SK-N-SH treated with all-trans-retinoic acid at 6 μM for 48 hours (cell line): ENCODE data around the gene BATF.

Experiments
- ATAC-seq: fragments of 200-7000 bp; cut with Tn5 transposase; 3 replicates; pipeline ENCODE4 v1.9.1; 2020; ENCODE audit warnings: mild to moderate bottlenecking, moderate library complexity
- ARNTL ChIP-seq: fragments of 450-650 bp; formaldehyde crosslinking; IDR thresholded peaks from 2 replicates; pipeline ENCODE4 v1.5.0; 2020; ENCODE audit warnings: low read depth, mild to moderate bottlenecking, moderate library complexity, borderline replicate concordance
- BACH2 ChIP-seq: fragments of 250-450 bp; sonication (Bioruptor Pico); IDR thresholded peaks from 2 replicates; pipeline ENCODE4 v1.9.0; 2021; ENCODE audit warnings: mild to moderate bottlenecking, borderline replicate concordance
- ESRRG ChIP-seq: fragments of 250-450 bp; sonication (Bioruptor Pico); IDR thresholded peaks from 2 replicates; pipeline ENCODE4 v1.6.1; 2021; ENCODE audit warnings: mild to moderate bottlenecking
- GLIS3 ChIP-seq: fragments of 250-450 bp; sonication (Bioruptor Pico); IDR thresholded peaks from 2 replicates; pipeline ENCODE4 v1.5.0; 2020; ENCODE audit warnings: mild to moderate bottlenecking, moderate library complexity
- ISL1 ChIP-seq: fragments of 250-450 bp; sonication (Bioruptor Pico); IDR thresholded peaks from 2 replicates; pipeline ENCODE4 v2.1.2; 2022; ENCODE audit warnings: mild to moderate bottlenecking, moderate library complexity
- OSR1 ChIP-seq: fragments of 250-450 bp; sonication (Bioruptor Pico); IDR thresholded peaks from 2 replicates; pipeline ENCODE4 v1.8.0; 2022; ENCODE audit warnings: moderate library complexity, mild to moderate bottlenecking, inconsistent platforms
- PPARA ChIP-seq: fragments of 250-450 bp; sonication (Bioruptor Pico); IDR thresholded peaks from 2 replicates; pipeline ENCODE4 v1.5.0; 2020; ENCODE audit warnings: mild to moderate bottlenecking, borderline replicate concordance
- RARB ChIP-seq: fragments of 250-450 bp; sonication (Bioruptor Pico); IDR thresholded peaks from 2 replicates; pipeline ENCODE4 v1.8.0; 2021; ENCODE audit warnings: mild to moderate bottlenecking, moderate library complexity
- TOX ChIP-seq: fragments of 250-450 bp; sonication (Bioruptor Pico); IDR thresholded peaks from 2 replicates; pipeline ENCODE4 v1.8.0; 2021; ENCODE audit warnings: mild to moderate bottlenecking, moderate library complexity, borderline replicate concordance
- ZC3H10 ChIP-seq: fragments of 250-450 bp; sonication (Bioruptor Pico); IDR thresholded peaks from 2 replicates; pipeline ENCODE4 v1.5.1; 2021; ENCODE audit warnings: mild to moderate bottlenecking, moderate library complexity
- ZFP3 ChIP-seq: fragments of 250-450 bp; sonication (Bioruptor Pico); IDR thresholded peaks from 2 replicates; pipeline ENCODE4 v1.5.0; 2020; ENCODE audit warnings: mild to moderate bottlenecking, moderate library complexity
- ZFP30 ChIP-seq: fragments of 450-650 bp; formaldehyde crosslinking; IDR thresholded peaks from 2 replicates; pipeline ENCODE4 v1.5.0; 2022; ENCODE audit warnings: mild to moderate bottlenecking, moderate library complexity
- ZNF565 ChIP-seq: fragments of 450-650 bp; formaldehyde crosslinking; conservative IDR thresholded peaks from 2 replicates; pipeline ENCODE4 v1.5.0; 2020; ENCODE audit warnings: low read depth, mild to moderate bottlenecking, moderate library complexity
- ZNF70 ChIP-seq: fragments of 450-650 bp; formaldehyde crosslinking; IDR thresholded peaks from 2 replicates; pipeline ENCODE4 v1.5.0; 2020; ENCODE audit warnings: mild to moderate bottlenecking, moderate library complexity
- ZNF8 ChIP-seq: fragments of 450-650 bp; formaldehyde crosslinking; IDR thresholded peaks from 2 replicates; pipeline ENCODE4 v1.5.0; 2020; ENCODE audit warnings: mild to moderate bottlenecking, moderate library complexity
- TF ChIP-seq, protein P1 (sequence below): fragments of 250-450 bp; sonication (Bioruptor Pico); IDR thresholded peaks from 2 replicates; pipeline ENCODE4 v1.8.0; 2020; ENCODE audit warnings: mild to moderate bottlenecking, moderate library complexity, borderline replicate concordance
- TF ChIP-seq, protein P2 (sequence below): fragments of 250-450 bp; sonication (Bioruptor Pico); IDR thresholded peaks from 2 replicates; pipeline ENCODE4 v1.5.0; 2020; ENCODE audit warnings: mild to moderate bottlenecking, moderate library complexity
- TF ChIP-seq, protein P3 (sequence below): fragments of 250-450 bp; sonication (Bioruptor Pico); IDR thresholded peaks from 2 replicates; pipeline ENCODE4 v1.5.1; 2021; ENCODE audit warnings: mild to moderate bottlenecking, moderate library complexity
- TF ChIP-seq, protein P4 (sequence below): fragments of 250-450 bp; sonication (Bioruptor Pico); IDR thresholded peaks from 2 replicates; pipeline ENCODE4 v1.8.0; 2021; ENCODE audit warnings: low read depth, mild to moderate bottlenecking, moderate library complexity, borderline replicate concordance

BATF gene

DNA sequence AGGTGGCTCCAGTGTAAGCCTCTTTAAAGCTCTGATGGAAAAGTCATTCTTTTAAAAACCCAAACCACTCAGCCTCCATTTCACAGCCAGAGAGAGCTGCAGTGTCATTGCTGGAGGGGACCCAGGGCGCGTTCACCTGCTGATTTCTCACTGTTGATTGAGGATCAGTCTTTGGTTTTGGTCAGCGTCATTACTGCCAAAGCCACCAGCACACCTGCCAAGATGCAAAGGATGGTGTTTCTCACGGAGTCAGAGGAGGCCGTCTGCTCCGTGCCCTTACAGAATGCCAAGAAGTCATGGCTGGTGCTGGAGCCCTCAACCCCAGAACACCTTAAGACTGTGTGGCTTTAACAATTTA lies 32.8 kb upstream of the BATF start (continued):
- TF ChIP-seq, protein P1, sequence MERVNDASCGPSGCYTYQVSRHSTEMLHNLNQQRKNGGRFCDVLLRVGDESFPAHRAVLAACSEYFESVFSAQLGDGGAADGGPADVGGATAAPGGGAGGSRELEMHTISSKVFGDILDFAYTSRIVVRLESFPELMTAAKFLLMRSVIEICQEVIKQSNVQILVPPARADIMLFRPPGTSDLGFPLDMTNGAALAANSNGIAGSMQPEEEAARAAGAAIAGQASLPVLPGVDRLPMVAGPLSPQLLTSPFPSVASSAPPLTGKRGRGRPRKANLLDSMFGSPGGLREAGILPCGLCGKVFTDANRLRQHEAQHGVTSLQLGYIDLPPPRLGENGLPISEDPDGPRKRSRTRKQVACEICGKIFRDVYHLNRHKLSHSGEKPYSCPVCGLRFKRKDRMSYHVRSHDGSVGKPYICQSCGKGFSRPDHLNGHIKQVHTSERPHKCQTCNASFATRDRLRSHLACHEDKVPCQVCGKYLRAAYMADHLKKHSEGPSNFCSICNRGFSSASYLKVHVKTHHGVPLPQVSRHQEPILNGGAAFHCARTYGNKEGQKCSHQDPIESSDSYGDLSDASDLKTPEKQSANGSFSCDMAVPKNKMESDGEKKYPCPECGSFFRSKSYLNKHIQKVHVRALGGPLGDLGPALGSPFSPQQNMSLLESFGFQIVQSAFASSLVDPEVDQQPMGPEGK (CRISPR knock-in tag) = no peak
- no peak for TF ChIP-seq ESRRG
- TF ChIP-seq, all 23 proteins: peak for 0

DNA sequence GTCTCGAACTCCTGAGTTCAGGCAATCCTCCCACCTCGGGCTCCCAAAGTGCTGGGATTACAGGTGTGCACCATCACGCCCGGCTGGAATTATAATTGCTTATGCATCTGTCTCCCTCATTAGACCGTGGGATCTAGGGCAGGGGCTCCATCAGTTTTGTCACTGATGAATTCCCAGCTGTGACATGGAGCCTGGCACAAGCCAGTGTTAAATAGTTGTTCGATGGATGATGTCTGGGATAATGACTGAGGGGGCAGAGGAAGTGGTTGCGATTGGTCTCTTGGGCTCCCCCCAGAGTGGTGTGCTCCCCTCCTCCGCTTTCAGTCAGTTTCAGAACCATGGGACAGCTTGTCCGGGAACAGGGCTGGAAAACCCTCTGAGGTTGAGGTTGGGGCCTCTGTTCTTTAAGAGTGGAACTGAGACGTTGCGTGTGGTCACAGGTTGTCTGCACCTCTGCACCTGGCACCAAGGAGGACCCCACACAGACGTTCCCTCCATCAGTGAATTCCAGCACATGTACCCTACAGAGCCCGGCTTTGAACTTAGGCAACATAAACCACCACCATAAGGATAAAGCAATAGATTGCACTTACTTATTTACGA lies 30.8 kb upstream of the BATF start:
- no peak for ATAC-seq
- no peak for TF ChIP-seq ZNF8 (CRISPR knock-in tag)

DNA sequence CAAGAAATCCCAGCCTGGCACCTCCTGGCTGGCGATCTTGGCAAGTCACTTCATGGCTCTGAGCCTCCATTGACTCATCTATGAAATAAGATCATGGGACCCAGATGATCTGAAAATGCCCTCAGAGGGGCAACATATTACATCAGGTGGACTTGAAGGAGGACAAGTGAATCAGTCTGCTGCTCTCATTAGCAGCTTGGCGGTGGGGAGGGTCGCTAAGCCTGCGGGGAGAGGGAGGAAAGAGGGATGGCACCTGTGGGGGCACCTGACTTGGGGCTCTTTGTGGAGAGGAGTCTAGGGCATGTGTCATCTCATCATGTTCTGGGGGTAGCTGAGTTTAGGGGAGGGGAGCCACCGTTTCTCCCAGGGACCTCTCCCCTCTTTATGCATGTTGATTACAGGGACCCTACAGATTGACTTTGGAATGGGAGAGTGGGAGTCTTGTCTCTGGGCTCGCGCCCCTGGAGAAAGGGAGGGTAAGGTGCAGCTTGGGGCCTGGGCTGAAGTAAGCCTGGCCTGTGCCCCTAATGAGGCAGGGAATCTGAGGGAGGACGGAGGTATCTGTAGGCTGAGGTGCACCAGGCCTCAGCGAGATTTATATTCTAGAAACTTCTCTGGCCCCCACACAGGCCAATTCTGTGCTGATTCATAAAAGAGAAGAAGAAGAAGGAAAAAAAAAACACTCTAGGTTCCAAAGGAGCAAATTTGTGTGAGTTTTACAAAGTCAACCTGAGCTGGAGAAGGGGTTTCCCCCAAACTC lies 29.3 kb upstream of the BATF start:
- TF ChIP-seq ARNTL (CRISPR knock-in tag) (no peak), TOX (CRISPR knock-in tag) (no peak), ZC3H10 (no peak), ZFP30 (no peak), GLIS3 (no peak), ZFP3 (CRISPR knock-in tag) (no peak), ZNF8 (CRISPR knock-in tag) (no peak), ISL1 (CRISPR knock-in tag) (no peak), OSR1 (CRISPR knock-in tag) (no peak)
- TF ChIP-seq, protein P1 (CRISPR knock-in tag) = no peak
- TF ChIP-seq, protein P2, sequence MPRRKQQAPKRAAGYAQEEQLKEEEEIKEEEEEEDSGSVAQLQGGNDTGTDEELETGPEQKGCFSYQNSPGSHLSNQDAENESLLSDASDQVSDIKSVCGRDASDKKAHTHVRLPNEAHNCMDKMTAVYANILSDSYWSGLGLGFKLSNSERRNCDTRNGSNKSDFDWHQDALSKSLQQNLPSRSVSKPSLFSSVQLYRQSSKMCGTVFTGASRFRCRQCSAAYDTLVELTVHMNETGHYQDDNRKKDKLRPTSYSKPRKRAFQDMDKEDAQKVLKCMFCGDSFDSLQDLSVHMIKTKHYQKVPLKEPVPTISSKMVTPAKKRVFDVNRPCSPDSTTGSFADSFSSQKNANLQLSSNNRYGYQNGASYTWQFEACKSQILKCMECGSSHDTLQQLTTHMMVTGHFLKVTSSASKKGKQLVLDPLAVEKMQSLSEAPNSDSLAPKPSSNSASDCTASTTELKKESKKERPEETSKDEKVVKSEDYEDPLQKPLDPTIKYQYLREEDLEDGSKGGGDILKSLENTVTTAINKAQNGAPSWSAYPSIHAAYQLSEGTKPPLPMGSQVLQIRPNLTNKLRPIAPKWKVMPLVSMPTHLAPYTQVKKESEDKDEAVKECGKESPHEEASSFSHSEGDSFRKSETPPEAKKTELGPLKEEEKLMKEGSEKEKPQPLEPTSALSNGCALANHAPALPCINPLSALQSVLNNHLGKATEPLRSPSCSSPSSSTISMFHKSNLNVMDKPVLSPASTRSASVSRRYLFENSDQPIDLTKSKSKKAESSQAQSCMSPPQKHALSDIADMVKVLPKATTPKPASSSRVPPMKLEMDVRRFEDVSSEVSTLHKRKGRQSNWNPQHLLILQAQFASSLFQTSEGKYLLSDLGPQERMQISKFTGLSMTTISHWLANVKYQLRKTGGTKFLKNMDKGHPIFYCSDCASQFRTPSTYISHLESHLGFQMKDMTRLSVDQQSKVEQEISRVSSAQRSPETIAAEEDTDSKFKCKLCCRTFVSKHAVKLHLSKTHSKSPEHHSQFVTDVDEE (CRISPR knock-in tag) = no peak
- no peak for ATAC-seq

DNA sequence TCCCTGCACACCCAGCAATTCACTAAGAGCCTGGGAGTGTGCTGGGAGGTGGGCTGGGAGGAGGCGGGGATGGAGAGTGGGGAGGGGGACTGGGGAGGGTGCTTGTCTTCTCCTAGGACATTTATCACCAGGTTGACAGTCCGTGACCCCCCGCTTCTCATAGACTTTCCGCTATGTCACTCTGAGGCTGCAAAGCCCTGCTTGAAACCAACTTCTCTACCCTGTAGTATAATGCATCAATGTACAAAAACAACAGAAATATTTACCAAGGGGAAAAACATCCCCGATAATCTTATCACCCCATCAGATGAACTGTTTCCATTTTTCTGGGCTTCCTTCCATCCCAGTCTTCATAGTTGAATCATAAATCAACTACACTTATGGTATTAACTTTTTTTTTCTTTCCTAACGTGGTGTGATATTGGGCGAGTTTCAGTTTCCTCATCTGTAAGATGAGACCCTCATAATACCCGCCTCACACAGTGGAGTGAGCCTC lies 28.6 kb upstream of the BATF start:
- TF ChIP-seq ZC3H10 = no peak
- TF ChIP-seq TOX (CRISPR knock-in tag) = no peak
- no peak for TF ChIP-seq ARNTL (CRISPR knock-in tag)
- TF ChIP-seq, protein P2 (CRISPR knock-in tag) = no peak
- TF ChIP-seq ZNF8 (CRISPR knock-in tag) = no peak
- TF ChIP-seq ZFP3 (CRISPR knock-in tag) = no peak
- TF ChIP-seq, protein P3, sequence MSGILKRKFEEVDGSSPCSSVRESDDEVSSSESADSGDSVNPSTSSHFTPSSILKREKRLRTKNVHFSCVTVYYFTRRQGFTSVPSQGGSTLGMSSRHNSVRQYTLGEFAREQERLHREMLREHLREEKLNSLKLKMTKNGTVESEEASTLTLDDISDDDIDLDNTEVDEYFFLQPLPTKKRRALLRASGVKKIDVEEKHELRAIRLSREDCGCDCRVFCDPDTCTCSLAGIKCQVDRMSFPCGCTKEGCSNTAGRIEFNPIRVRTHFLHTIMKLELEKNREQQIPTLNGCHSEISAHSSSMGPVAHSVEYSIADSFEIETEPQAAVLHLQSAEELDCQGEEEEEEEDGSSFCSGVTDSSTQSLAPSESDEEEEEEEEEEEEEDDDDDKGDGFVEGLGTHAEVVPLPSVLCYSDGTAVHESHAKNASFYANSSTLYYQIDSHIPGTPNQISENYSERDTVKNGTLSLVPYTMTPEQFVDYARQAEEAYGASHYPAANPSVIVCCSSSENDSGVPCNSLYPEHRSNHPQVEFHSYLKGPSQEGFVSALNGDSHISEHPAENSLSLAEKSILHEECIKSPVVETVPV = no peak
- no peak for TF ChIP-seq ZNF70 (CRISPR knock-in tag)
- TF ChIP-seq BACH2 (CRISPR knock-in tag) = no peak
- TF ChIP-seq ZFP30 = no peak
- TF ChIP-seq, protein P4, sequence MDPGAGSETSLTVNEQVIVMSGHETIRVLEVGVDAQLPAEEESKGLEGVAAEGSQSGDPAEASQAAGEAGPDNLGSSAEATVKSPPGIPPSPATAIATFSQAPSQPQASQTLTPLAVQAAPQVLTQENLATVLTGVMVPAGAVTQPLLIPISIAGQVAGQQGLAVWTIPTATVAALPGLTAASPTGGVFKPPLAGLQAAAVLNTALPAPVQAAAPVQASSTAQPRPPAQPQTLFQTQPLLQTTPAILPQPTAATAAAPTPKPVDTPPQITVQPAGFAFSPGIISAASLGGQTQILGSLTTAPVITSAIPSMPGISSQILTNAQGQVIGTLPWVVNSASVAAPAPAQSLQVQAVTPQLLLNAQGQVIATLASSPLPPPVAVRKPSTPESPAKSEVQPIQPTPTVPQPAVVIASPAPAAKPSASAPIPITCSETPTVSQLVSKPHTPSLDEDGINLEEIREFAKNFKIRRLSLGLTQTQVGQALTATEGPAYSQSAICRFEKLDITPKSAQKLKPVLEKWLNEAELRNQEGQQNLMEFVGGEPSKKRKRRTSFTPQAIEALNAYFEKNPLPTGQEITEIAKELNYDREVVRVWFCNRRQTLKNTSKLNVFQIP (CRISPR knock-in tag) = no peak
- TF ChIP-seq ZNF565 (CRISPR knock-in tag) = no peak
- no peak for TF ChIP-seq PPARA (CRISPR knock-in tag)
- TF ChIP-seq OSR1 (CRISPR knock-in tag) = no peak
- no peak for TF ChIP-seq RARB (CRISPR knock-in tag)
- TF ChIP-seq, all 23 proteins: peak for 0
- ATAC-seq = no peak
